ENCODE results near the gene FDPS. TPM values are rescaled to one million over a fixed set of nuclear protein-coding genes. Genes with fewer than 3 reads are reported as not detected.

Gene FDPS
- polyA plus RNA-seq, 1 experiment = 126 TPM

- Histone ChIP-seq H3K27me3 (ENCODE audit: control insufficient read depth, insufficient read depth, low read length) (no peaks in the 10 kb centered on the region), H3K36me3 (ENCODE audit: control insufficient read depth, insufficient read depth, low read length) (peaks cover 7% of the 10 kb centered on the region), H3K4me3 (ENCODE audit: low read depth, low read length) (no peak overlapping the region)
- DNase-seq (ENCODE audit: low read depth) = no peak
- TF ChIP-seq, protein P1, sequence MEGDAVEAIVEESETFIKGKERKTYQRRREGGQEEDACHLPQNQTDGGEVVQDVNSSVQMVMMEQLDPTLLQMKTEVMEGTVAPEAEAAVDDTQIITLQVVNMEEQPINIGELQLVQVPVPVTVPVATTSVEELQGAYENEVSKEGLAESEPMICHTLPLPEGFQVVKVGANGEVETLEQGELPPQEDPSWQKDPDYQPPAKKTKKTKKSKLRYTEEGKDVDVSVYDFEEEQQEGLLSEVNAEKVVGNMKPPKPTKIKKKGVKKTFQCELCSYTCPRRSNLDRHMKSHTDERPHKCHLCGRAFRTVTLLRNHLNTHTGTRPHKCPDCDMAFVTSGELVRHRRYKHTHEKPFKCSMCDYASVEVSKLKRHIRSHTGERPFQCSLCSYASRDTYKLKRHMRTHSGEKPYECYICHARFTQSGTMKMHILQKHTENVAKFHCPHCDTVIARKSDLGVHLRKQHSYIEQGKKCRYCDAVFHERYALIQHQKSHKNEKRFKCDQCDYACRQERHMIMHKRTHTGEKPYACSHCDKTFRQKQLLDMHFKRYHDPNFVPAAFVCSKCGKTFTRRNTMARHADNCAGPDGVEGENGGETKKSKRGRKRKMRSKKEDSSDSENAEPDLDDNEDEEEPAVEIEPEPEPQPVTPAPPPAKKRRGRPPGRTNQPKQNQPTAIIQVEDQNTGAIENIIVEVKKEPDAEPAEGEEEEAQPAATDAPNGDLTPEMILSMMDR (IDR thresholded peaks at IDR 0.05; ENCODE audit: insufficient read depth, low read depth, low read length) = no peak
- ChIA-PET CTCF (interaction anchor here (0.7 to 1.2 kb wide), 2 partner anchors 10 to 11 kb away, joined by 3 read pairs; no protein-coding TSS in a partner anchor), POLR2A (no interaction called here)
Measured at GRCh38 chr1:155360051-155360450, 51.4 kb downstream of the FDPS start.

Small RNAs within 50 kb of the gene (small RNA-seq; reads per million reads assigned to genes)
- gene RNU6-106P (ENCODE audit: insufficient read length, low read depth, low replicate concordance) = not detected

Other genes with a start within 250 kb of the FDPS start
- gene EFNA4, start 245.1 kb upstream of the FDPS start, polyA plus RNA-seq (2011; rRNA removed) = 6.6 and 12.4 TPM in 2 replicates
- gene EFNA3, start 230.0 kb upstream of the FDPS start, polyA plus RNA-seq (2011; rRNA removed) = 1.4 and 1.8 TPM in 2 replicates
- 1.1 and 1.6 TPM in 2 replicates for gene EFNA1, start 181.0 kb upstream of the FDPS start, polyA plus RNA-seq (2011; rRNA removed)
- gene SLC50A1, start 173.0 kb upstream of the FDPS start, polyA plus RNA-seq (2011; rRNA removed) = 39.5 and 47.4 TPM in 2 replicates
- 28.0 and 34.1 TPM in 2 replicates for gene DPM3, start 168.3 kb upstream of the FDPS start, polyA plus RNA-seq (2011; rRNA removed)
- gene KRTCAP2, start 135.6 kb upstream of the FDPS start, polyA plus RNA-seq (2011; rRNA removed) = 211 and 225 TPM in 2 replicates
- gene TRIM46, start 135.0 kb upstream of the FDPS start, polyA plus RNA-seq (2011; rRNA removed) = 3.5 and 5.4 TPM in 2 replicates
- 48.0 and 61.4 TPM in 2 replicates for gene THBS3, start 101.0 kb upstream of the FDPS start, polyA plus RNA-seq (2011; rRNA removed)
- gene MTX1, start 100.2 kb upstream of the FDPS start, polyA plus RNA-seq (2011; rRNA removed) = 56.5 and 72.7 TPM in 2 replicates
- gene ENTREP3, start 53.4 kb upstream of the FDPS start, polyA plus RNA-seq (2011; rRNA removed) = 10.3 and 15.7 TPM in 2 replicates
- gene SCAMP3, start 46.5 kb upstream of the FDPS start, polyA plus RNA-seq (2011; rRNA removed) = 147 and 193 TPM in 2 replicates
- 46.1 and 57.4 TPM in 2 replicates for gene CLK2, start 35.4 kb upstream of the FDPS start, polyA plus RNA-seq (2011; rRNA removed)
- 1.8 and 4.0 TPM in 2 replicates for gene HCN3, start 31.4 kb upstream of the FDPS start, polyA plus RNA-seq (2011; rRNA removed)
- 0.02 TPM in 2 replicates for gene PKLR, start 7.4 kb upstream of the FDPS start, polyA plus RNA-seq (2011; rRNA removed)
- 23.2 and 34.1 TPM in 2 replicates for gene RUSC1, start 12.0 kb downstream of the FDPS start, polyA plus RNA-seq (2011; rRNA removed)

All from BJ (cell line).